ENCODE data around the gene RNF181.

DNA sequence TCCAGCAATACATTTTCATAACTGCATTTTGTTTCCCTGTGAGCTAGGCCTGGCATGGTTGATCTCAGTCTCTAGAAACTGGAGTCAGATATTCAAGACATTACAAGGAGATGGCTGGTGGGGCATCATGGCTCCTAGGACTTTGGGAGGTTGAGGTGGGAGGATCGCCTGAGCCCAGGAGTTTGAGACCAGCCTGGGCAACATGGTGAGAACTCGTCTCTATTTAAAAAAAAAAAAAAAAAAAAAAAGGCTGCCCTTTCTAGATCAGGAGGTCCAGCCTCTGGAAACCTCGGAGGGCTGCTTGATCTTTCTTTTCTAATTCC is 18.5 kb upstream of the RNF181 start:
- TF ChIP-seq, protein P1, sequence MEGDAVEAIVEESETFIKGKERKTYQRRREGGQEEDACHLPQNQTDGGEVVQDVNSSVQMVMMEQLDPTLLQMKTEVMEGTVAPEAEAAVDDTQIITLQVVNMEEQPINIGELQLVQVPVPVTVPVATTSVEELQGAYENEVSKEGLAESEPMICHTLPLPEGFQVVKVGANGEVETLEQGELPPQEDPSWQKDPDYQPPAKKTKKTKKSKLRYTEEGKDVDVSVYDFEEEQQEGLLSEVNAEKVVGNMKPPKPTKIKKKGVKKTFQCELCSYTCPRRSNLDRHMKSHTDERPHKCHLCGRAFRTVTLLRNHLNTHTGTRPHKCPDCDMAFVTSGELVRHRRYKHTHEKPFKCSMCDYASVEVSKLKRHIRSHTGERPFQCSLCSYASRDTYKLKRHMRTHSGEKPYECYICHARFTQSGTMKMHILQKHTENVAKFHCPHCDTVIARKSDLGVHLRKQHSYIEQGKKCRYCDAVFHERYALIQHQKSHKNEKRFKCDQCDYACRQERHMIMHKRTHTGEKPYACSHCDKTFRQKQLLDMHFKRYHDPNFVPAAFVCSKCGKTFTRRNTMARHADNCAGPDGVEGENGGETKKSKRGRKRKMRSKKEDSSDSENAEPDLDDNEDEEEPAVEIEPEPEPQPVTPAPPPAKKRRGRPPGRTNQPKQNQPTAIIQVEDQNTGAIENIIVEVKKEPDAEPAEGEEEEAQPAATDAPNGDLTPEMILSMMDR (IDR thresholded peaks at IDR 0.05), result no peak
- no peak for TF ChIP-seq POLR2A (IDR thresholded peaks at IDR 0.05)
